Esophagus squamous epithelium (tissue), 4 donors: ENCODE data around the gene OPN4.

ENCODE experiments used
- CTCF ChIP-seq, 6 experiments: fragments of 450-650 bp in 4 of 6; fragments of 200-600 bp in 2 of 6; sonication (generic) in 2 of 6; IDR thresholded peaks; one replicate each; pipeline ENCODE4 v1.5.1; 2016 to 2019; ENCODE audit warnings: antibody characterized with exemption in 6 of 6, mild to moderate bottlenecking in 4 of 6, moderate library complexity in 4 of 6
- POLR2A ChIP-seq, 4 donors: fragments of 450-650 bp; IDR thresholded peaks; one replicate each; pipeline ENCODE4 v1.6.1; 2017; ENCODE audit warnings: antibody characterized with exemption in 4 of 4, mild to moderate bottlenecking in 4 of 4, moderate library complexity in 3 of 4

- TF ChIP-seq CTCF (IDR thresholded peaks at IDR 0.05) = no peak
- no peak for TF ChIP-seq POLR2A (IDR thresholded peaks at IDR 0.05)
Measured at GRCh38 chr10:86670876-86671275, 16.5 kb downstream of the OPN4 start.
